H1 (cell line): ENCODE results near the gene TBC1D19. TPM values are rescaled to one million over a fixed set of nuclear protein-coding genes. Genes with fewer than 3 reads are reported as not detected.

Experiments used
- CHD2 ChIP-seq: IDR thresholded peaks from 2 replicates; pipeline ENCODE4 v1.6.1; 2012; ENCODE audit warnings: low read length, improper control_type of control experiment
- CHD7 ChIP-seq: fragments of 300-600 bp; sonication (generic); IDR thresholded peaks from 2 replicates; pipeline ENCODE4 v1.7.1; 2012; ENCODE audit warnings: low read length, moderate library complexity, mild to moderate bottlenecking, inconsistent platforms; ENCODE audit not compliant: insufficient replicate concordance
- polyA plus RNA-seq, 7 experiments: library from polyadenylated mRNA; depleted of rRNA in 3 of 7; stranded (reverse) in 5 of 7; unstranded in 2 of 7; fragments of >200 nt in 5 of 7; fragments of 200-250 nt in 2 of 7; gene quantifications; 1 replicate in 5 of 7; 2 replicates in 1 of 7; 4 replicates in 1 of 7; pipeline versions ENCODE4 v1.2.1 to v1.2.3, GENCODE V29; 2011 to 2013; ENCODE audit warnings: missing spikeins in 2 of 7, mixed read lengths in 2 of 7
- total RNA-seq: library from RNA; stranded (reverse); fragmentation: NEBNext Ultra II Directional; extraction: Animal tissue kit (Norgen Biotek cat#: 25700); gene quantifications from 2 replicates; pipeline ENCODE4 v1.2.1, GENCODE V29; 2021

TBC1D19 gene
- total and polyA plus RNA-seq, 2 of the 8 experiments (the other 6 are each of a cell fraction or from before 2014, with no cell fraction given) = 1.9 to 3.5 TPM

DNA sequence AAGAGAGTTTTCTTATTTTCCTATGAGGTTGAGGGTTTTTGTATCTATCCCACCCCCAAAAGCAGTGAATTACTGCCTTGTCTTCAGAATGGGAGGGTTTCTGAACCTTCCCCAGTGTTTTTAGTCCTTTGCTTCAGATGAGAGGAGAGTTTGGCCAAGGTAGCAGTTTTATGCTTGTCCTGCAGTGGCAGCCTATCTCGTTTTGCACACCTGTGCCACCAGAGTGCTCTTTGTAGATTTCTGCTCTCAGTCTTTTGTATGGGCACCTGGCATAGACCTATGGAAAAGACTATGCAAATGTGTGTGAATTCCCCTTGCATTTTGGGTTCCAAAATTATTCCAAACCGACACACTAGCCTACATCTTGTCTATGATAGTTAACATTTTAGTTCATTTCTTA, 5.8 kb downstream of the TBC1D19 start (continued):
- no peak for TF ChIP-seq CHD7
- no peak for TF ChIP-seq CHD2
